ENCODE measurements around the gene ZNF593OS. TPM values are rescaled to one million over a fixed set of nuclear protein-coding genes. Genes with fewer than 3 reads are reported as not detected.

ZNF593OS gene
- not detected in 3 replicates for total RNA-seq

DNA sequence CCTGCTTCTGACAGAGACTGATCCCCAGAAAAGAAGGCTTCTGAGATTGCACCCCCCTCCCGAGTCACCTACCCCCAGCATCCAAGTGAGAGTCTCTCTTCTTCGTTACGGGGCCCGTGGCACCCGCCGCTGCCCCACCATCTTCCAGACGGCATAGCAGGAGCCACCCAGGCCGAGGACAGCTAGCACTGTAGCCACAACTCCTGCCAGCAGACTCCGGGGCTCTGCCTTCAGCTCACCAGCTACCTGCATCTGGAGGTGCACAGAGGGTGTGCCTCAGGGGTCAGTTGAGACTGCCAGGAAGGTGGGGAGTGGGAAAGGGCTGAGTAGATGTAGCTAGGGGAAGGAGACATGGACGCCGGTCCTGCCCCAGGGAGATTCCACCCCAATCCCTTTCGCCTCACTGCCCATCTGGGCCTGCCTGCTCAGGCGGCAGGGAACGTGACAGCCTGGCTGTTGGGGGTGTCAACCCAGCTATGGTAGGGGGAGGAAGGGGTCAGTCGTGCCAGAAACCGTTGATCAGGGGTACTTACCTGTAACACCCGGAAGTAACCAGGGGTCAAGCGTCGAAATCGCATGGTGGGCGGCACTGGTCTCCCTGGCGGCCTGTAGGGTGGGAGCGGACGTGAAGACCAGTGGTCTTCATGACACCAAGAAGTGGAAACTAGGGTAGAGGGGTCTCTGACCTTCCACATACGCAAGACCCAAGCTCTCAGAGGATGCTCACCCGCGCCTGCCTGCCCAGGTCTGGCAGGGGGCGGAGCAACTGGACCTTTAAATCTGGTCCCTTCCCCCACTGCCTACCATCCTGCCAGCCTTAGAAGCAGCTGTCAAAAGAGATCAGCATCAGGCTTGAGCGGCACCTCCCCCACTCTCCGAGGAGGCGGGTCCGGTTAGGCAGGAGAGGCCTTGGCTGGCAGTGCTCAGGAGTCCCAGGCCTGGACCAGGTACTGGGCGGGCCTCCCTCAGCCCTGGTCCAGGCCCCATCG lies at the start of gene ZNF593OS:
ZNF593OS (minus strand) TSS at position 749 of the 989 bp plus-strand sequence; CDS start at position 578, 171 bp downstream.
- peaks cover 25% of the 10 kb centered on the region for H3K4me1 Mint-ChIP-seq
- no peaks in the 10 kb centered on the region for H3K36me3 Mint-ChIP-seq
- no peaks in the 10 kb centered on the region for H3K9me3 Mint-ChIP-seq
- H3K27ac Mint-ChIP-seq, result no peak within 1 kb of the TSS
- H3K4me3 Mint-ChIP-seq, result peak within 1 kb of the TSS; percentile 87
- no peak for DNase-seq (ENCODE audit: low spot score in 2 of 2, unreplicated experiment in 2 of 2)
- no peaks in the 10 kb centered on the region for H3K27me3 Mint-ChIP-seq (ENCODE audit: low read depth)
- TF ChIP-seq CTCF (IDR thresholded peaks at IDR 0.05; ENCODE audit: unreplicated experiment), result no peak

- H3K27me3 Mint-ChIP-seq (ENCODE audit: low read depth), result peaks cover 14% of the 10 kb centered on the region
- H3K4me1 Mint-ChIP-seq, result peaks cover 9% of the 10 kb centered on the region
- no peak overlapping the region for H3K4me3 Mint-ChIP-seq
- DNase-seq (ENCODE audit: low spot score in 2 of 2, unreplicated experiment in 2 of 2), result no peak
- H3K27ac Mint-ChIP-seq, result no peak overlapping the region
- H3K9me3 Mint-ChIP-seq, result no peaks in the 10 kb centered on the region
- TF ChIP-seq CTCF (IDR thresholded peaks at IDR 0.05; ENCODE audit: unreplicated experiment), result no peak
- H3K36me3 Mint-ChIP-seq, result no peaks in the 10 kb centered on the region
Measured at GRCh38 chr1:26221094-26221493, 49.5 kb upstream of the ZNF593OS start.

DNA sequence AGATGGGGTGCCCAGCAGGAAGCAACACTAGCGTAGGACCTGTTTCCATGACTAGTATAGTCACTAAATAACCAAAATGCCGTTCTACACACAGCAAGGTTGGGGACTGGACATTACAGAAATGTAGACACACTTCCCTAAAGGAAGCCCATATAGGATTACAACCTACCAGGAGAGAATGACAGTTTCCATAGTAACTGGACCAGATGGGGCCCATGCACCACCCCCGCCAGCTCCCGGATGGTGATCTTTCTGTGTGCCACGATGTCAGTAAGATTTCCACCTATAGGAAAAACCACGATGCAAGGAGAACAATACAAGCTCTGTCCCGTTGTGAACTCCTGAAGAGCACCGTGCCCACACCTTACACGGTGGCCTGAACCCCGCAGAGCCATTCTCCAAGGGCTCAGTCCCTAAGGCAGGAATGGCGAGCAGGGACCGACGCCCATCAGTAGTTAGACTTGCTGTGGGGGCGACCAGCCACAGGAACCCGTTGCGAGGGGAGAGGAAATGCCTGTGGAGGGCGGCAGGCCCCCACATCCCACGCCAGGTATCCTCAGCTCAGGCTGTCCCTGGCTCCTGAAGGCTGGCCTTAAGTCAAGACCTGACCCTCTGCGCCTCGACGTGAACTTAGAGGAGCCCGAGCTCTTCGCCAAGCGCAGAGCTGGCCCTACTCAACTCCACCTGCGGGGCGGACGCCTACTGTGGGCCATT lies 48.7 kb upstream of the ZNF593OS start:
- no peaks in the 10 kb centered on the region for H3K36me3 Mint-ChIP-seq
- peaks cover 8% of the 10 kb centered on the region for H3K27me3 Mint-ChIP-seq (ENCODE audit: low read depth)
- TF ChIP-seq CTCF (IDR thresholded peaks at IDR 0.05; ENCODE audit: unreplicated experiment), result no peak
- DNase-seq (ENCODE audit: low spot score in 2 of 2, unreplicated experiment in 2 of 2), result no peak
- H3K27ac Mint-ChIP-seq, result no peak overlapping the region
- no peaks in the 10 kb centered on the region for H3K9me3 Mint-ChIP-seq
- peaks cover 3% of the 10 kb centered on the region for H3K4me1 Mint-ChIP-seq
- no peak overlapping the region for H3K4me3 Mint-ChIP-seq

DNA sequence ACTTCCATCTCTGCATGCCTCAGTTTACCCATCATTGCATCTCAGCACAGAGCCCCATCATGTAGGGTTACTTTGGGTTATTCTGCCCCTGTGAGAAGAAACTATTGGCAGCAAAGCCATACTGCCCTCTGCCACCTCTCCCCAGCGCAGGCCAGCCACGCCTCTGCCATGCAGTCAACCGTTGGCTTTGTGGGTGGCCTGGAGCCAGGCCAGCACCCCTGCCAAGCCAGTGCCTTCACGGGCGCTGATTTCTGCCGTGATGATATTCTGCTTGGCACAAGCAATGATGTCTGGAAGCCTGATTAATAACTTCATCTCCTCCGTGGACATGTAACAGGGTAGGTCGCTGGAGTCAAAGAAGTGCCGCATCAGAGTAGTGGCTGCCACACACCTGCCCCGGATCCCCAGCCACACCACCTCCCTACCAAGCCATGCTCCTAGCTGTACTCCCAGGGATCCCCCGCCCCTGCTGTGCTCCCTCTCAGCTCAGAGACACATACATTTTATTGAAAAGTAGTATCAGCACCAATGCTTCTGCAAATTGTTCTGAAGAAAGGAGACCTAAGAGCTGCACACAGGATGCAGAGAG lies 47.4 kb upstream of the ZNF593OS start:
- Mint-ChIP-seq H3K36me3 (no peaks in the 10 kb centered on the region), H3K4me1 (peaks cover 3% of the 10 kb centered on the region), H3K27ac (no peak overlapping the region), H3K4me3 (no peak overlapping the region), H3K27me3 (ENCODE audit: low read depth) (no peaks in the 10 kb centered on the region), H3K9me3 (no peaks in the 10 kb centered on the region)
- DNase-seq (ENCODE audit: low spot score in 2 of 2, unreplicated experiment in 2 of 2), result no peak
- TF ChIP-seq CTCF (IDR thresholded peaks at IDR 0.05; ENCODE audit: unreplicated experiment), result no peak

DNA sequence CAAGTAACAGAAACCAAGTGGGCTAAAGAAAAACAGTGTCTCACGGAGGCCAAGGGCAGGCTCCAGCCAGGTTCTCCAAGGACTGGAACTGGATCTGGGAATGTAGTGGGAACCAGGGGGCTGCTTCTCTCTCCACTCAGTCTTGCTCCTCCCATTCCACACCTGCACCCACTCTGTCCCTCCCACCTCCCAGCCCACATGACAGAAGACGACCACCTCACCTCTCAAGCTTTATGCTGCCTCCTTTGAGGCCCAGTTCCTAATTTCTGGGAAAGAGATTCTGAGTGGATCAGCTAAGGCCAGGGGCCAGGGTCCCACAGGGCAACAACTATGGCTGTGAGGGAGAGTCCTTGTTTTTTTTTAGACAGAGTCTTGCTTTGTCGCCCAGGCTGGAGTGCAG lies 43.6 kb upstream of the ZNF593OS start:
- no peaks in the 10 kb centered on the region for H3K9me3 Mint-ChIP-seq
- H3K4me1 Mint-ChIP-seq, result peaks cover under 1% of the 10 kb centered on the region
- H3K36me3 Mint-ChIP-seq, result no peaks in the 10 kb centered on the region
- TF ChIP-seq CTCF (IDR thresholded peaks at IDR 0.05; ENCODE audit: unreplicated experiment), result no peak
- H3K27ac Mint-ChIP-seq, result no peak overlapping the region
- H3K27me3 Mint-ChIP-seq (ENCODE audit: low read depth), result no peaks in the 10 kb centered on the region
- DNase-seq (ENCODE audit: low spot score in 2 of 2, unreplicated experiment in 2 of 2), result no peak
- H3K4me3 Mint-ChIP-seq, result no peak overlapping the region

All from mesothelial cell of epicardium (in vitro differentiated cells).